Kidney glomerular epithelial cell (primary cell): ENCODE results near the gene TBX3.

ENCODE experiments used
- DNase-seq: peaks from one replicate; lab custom pipeline; 2025; lab: John Stamatoyannopoulos, UW

The TBX3 gene

GRCh38 chr12:114696443-114697242, 12.7 kb upstream of the TBX3 start:
- DNase-seq = no peak

GRCh38 chr12:114695305-114695592, 11.3 kb upstream of the TBX3 start:
- DNase-seq = no peak

- DNase-seq = no peak
These were observed 10.7 kb upstream of the TBX3 start for GRCh38 chr12:114694436-114695304.

- no peak for DNase-seq
These were observed 9.6 kb upstream of the TBX3 start for GRCh38 chr12:114693532-114693931.

- DNase-seq = no peak
These were observed 9.1 kb upstream of the TBX3 start for GRCh38 chr12:114693059-114693531.

- no peak for DNase-seq
These were observed 8.4 kb upstream of the TBX3 start for GRCh38 chr12:114692186-114693058.

GRCh38 chr12:114691763-114692185, 7.8 kb upstream of the TBX3 start:
- no peak for DNase-seq

GRCh38 chr12:114691196-114691595, 7.2 kb upstream of the TBX3 start:
- no peak for DNase-seq

GRCh38 chr12:114690267-114691135, 6.5 kb upstream of the TBX3 start:
- no peak for DNase-seq

GRCh38 chr12:114689075-114689994, 5.4 kb upstream of the TBX3 start:
- no peak for DNase-seq

GRCh38 chr12:114688256-114688845, 4.4 kb upstream of the TBX3 start:
- no peak for DNase-seq

GRCh38 chr12:114687802-114688201, 3.8 kb upstream of the TBX3 start:
- no peak for DNase-seq

- DNase-seq = no peak
These were observed 3.0 kb upstream of the TBX3 start for GRCh38 chr12:114686773-114687500.

- DNase-seq = no peak
These were observed 2.4 kb upstream of the TBX3 start for GRCh38 chr12:114686426-114686772.

GRCh38 chr12:114685869-114686268, 1.9 kb upstream of the TBX3 start:
- DNase-seq = no peak

GRCh38 chr12:114685320-114685781, 1.4 kb upstream of the TBX3 start:
- no peak for DNase-seq

GRCh38 chr12:114684870-114685273, 897 bp upstream of the TBX3 start:
- no peak for DNase-seq

GRCh38 chr12:114683709-114684097, 272 bp downstream of the TBX3 start:
- DNase-seq = no peak
